ENCODE results near the gene AGPAT3.

AGPAT3 gene

DNA sequence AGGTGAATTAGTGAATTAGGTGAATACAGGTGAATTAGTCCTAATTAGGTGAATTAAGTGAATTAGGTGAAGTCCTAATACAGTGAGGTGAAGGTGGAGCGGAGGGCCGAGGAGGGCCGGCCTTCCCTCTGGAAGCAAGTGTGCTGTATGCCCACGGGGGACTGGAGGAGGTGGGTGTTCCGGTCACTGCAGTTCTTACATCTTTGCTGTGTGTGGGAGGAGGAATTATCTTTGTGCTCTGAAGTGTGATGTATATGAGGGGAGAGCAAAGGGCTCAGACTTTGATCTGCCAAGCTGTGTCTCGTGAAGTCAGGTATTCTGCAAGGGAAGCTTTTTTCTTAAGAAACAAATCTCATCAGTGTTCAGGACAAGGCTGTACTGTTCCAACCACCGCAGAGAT is 45.4 kb downstream of the AGPAT3 start:
- Histone ChIP-seq H3K36me3 (ENCODE audit: control insufficient read depth, low read length) (no peaks in the 10 kb centered on the region), H3K4me2 (ENCODE audit: low read length) (no peak overlapping the region), H3K9me3 (ENCODE audit: control insufficient read depth, insufficient read depth, low read length) (peaks cover 10% of the 10 kb centered on the region; the same call in 1 of the 2 replicates), H3K27ac (ENCODE audit: low read depth, low read length) (no peak overlapping the region), H3K9me2 (replicated peaks; ENCODE audit: control insufficient read depth, low read length) (no peaks in the 10 kb centered on the region), H3K79me2 (ENCODE audit: control insufficient read depth, low read length) (peaks cover 22% of the 10 kb centered on the region), H3K4me3 (ENCODE audit: low read length) (no peak overlapping the region), H3F3A (ENCODE audit: control insufficient read depth, insufficient read depth) (no peaks in the 10 kb centered on the region), H3K4me1 (ENCODE audit: control insufficient read depth, low read length) (no peaks in the 10 kb centered on the region), H4K20me1 (ENCODE audit: control insufficient read depth, insufficient read depth, low read depth, low read length) (no peaks in the 10 kb centered on the region), H3K27me3 (ENCODE audit: control insufficient read depth, low read length) (no peaks in the 10 kb centered on the region)
- TF ChIP-seq EZH2phosphoT487 (IDR thresholded peaks at IDR 0.05; ENCODE audit: borderline replicate concordance, low read length): no peak
- TF ChIP-seq, protein P1, sequence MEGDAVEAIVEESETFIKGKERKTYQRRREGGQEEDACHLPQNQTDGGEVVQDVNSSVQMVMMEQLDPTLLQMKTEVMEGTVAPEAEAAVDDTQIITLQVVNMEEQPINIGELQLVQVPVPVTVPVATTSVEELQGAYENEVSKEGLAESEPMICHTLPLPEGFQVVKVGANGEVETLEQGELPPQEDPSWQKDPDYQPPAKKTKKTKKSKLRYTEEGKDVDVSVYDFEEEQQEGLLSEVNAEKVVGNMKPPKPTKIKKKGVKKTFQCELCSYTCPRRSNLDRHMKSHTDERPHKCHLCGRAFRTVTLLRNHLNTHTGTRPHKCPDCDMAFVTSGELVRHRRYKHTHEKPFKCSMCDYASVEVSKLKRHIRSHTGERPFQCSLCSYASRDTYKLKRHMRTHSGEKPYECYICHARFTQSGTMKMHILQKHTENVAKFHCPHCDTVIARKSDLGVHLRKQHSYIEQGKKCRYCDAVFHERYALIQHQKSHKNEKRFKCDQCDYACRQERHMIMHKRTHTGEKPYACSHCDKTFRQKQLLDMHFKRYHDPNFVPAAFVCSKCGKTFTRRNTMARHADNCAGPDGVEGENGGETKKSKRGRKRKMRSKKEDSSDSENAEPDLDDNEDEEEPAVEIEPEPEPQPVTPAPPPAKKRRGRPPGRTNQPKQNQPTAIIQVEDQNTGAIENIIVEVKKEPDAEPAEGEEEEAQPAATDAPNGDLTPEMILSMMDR (IDR thresholded peaks at IDR 0.05; ENCODE audit: low read depth, low read length, poor library complexity, severe bottlenecking): no peak

DNA sequence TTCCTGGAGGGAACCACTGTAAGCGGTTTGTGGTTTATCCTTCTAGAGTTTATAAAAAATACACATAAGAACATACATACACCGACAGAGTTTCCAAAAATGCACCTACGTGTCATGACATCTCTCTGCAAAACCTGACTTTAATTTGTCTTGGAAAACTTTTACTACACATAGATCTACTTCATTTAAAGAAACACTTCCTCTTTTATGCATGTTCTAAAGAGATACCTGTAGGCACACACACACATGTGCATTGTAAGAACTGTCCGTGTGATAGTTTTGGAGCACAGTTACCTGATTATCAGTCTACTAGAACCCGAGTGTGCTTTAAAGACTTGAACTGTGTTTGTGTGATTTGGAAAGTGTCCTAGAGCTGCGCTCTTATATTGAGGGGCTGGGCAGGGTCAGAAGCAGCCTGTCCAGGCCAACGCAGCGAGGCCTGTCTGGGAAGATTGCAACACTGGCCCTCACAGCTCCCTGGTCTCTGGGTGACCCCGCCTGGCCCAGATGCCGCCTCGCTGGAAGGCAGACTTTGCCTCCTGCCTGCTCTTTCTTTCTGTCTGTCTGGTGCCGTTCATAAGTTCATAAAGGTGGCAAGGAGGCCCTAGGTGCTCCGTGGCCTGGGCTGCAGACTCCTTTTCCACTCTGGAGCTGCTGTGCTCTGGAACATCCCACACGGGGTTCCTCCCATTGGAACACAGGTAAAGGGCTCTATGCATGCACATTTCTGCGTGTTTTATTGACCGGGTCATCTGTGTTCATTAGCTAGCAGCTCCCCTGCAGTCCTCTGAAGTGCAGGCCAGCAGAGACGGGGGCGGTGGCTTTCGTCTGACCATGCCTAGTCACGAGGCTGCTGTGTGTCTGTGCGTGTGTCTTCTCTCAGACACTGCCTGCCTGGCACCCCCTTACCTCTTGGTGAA is 46.3 kb downstream of the AGPAT3 start:
- Histone ChIP-seq H3K4me1 (ENCODE audit: control insufficient read depth, low read length) (peaks cover 3% of the 10 kb centered on the region; the same call in 1 of the 2 replicates), H3K9me3 (ENCODE audit: control insufficient read depth, insufficient read depth, low read length) (peaks cover 10% of the 10 kb centered on the region; the same call in 1 of the 2 replicates), H3K27ac (ENCODE audit: low read depth, low read length) (no peak overlapping the region)

DNA sequence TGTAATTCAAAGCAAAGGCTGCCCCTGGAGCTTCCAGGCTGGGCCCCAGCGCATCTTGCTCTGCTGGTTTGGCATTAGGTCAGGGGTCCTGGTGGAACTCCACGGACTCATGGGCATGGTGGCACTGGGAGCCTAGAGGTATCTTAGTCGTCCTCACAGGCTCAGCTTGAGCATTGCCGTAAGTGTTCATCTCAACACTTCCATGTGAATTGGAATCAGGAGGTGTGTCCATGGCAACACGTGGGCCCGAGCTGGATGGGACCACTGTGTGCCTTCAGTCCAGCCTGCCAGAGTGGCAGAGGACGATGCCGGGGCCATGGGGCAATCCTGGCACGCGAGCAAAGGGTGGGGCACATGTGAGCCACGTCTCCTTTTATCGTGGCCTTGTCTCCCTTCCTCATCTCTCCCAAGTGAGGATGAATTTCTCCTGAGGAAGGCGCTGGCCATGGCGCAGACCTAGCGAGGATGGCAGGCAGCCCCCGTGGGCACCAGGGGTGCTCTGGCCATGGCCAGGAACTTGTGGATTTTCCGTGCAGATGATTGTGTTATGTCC is 47.0 kb downstream of the AGPAT3 start:
- Histone ChIP-seq H3K27ac (ENCODE audit: low read depth, low read length) (no peak overlapping the region), H3K36me3 (ENCODE audit: control insufficient read depth, low read length) (no peaks in the 10 kb centered on the region), H3K9me2 (replicated peaks; ENCODE audit: control insufficient read depth, low read length) (no peaks in the 10 kb centered on the region), H3F3A (ENCODE audit: control insufficient read depth, insufficient read depth) (peaks cover 6% of the 10 kb centered on the region), H3K4me2 (ENCODE audit: low read length) (no peak overlapping the region), H3K4me3 (ENCODE audit: low read length) (no peak overlapping the region), H3K27me3 (ENCODE audit: control insufficient read depth, low read length) (peaks cover 4% of the 10 kb centered on the region; the same call in 1 of the 2 replicates), H4K20me1 (ENCODE audit: control insufficient read depth, insufficient read depth, low read depth, low read length) (no peaks in the 10 kb centered on the region), H3K9me3 (ENCODE audit: control insufficient read depth, insufficient read depth, low read length) (peaks cover 10% of the 10 kb centered on the region; the same call in 1 of the 2 replicates), H3K4me1 (ENCODE audit: control insufficient read depth, low read length) (peaks cover 10% of the 10 kb centered on the region), H3K79me2 (ENCODE audit: control insufficient read depth, low read length) (peaks cover 29% of the 10 kb centered on the region)
- no peak for TF ChIP-seq EZH2phosphoT487 (IDR thresholded peaks at IDR 0.05; ENCODE audit: borderline replicate concordance, low read length)
- TF ChIP-seq, protein P1 (IDR thresholded peaks at IDR 0.05; ENCODE audit: low read depth, low read length, poor library complexity, severe bottlenecking): no peak

More for the DNA sequence above, 46.3 kb downstream of the AGPAT3 start:
- Histone ChIP-seq H3K79me2 (ENCODE audit: control insufficient read depth, low read length) (peaks cover 24% of the 10 kb centered on the region), H3K9me2 (replicated peaks; ENCODE audit: control insufficient read depth, low read length) (no peaks in the 10 kb centered on the region), H3K36me3 (ENCODE audit: control insufficient read depth, low read length) (no peaks in the 10 kb centered on the region), H3K4me2 (ENCODE audit: low read length) (no peak overlapping the region), H3K27me3 (ENCODE audit: control insufficient read depth, low read length) (no peaks in the 10 kb centered on the region; the same call in 1 of the 2 replicates), H4K20me1 (ENCODE audit: control insufficient read depth, insufficient read depth, low read depth, low read length) (no peaks in the 10 kb centered on the region), H3F3A (ENCODE audit: control insufficient read depth, insufficient read depth) (peaks cover 5% of the 10 kb centered on the region), H3K4me3 (ENCODE audit: low read length) (no peak overlapping the region)
- TF ChIP-seq, protein P1 (IDR thresholded peaks at IDR 0.05; ENCODE audit: low read depth, low read length, poor library complexity, severe bottlenecking): no peak
- no peak for TF ChIP-seq EZH2phosphoT487 (IDR thresholded peaks at IDR 0.05; ENCODE audit: borderline replicate concordance, low read length)
